H1 (cell line): ENCODE results near the gene GDPD5. TPM values are rescaled to one million over a fixed set of nuclear protein-coding genes. Genes with fewer than 3 reads are reported as not detected.

Experiments
- CTCF ChIA-PET: fragments of 300-600 bp; sonication (Branson Sonifier 250); formaldehyde crosslinking; loops from one replicate; lab custom pipeline; 2021; ENCODE audit not compliant: partially characterized antibody; lab: Charles Lee
- POLR2A ChIA-PET: fragments of 300-600 bp; sonication (Branson Sonifier 250); formaldehyde crosslinking; loops from one replicate; lab custom pipeline; 2021; ENCODE audit warnings: inconsistent platforms; ENCODE audit not compliant: partially characterized antibody; lab: Charles Lee
- DNase-seq, 2 experiments: peaks; one replicate each; pipeline versions ENCODE4 v3.0.0 to v3.0.0-alpha.2; 2010 to 2022; ENCODE audit warnings: low spot score in 2 of 2, low read depth in 1 of 2, mixed read lengths in 1 of 2
- FAIRE-seq: peaks from 2 replicates; lab custom pipeline; 2011; peaks lifted over from hg19 to GRCh38; lab: Jason Lieb, UNC
- H2AFZ ChIP-seq: 2 replicates; pipeline ENCODE4 v1.8.1; 2012; ENCODE audit warnings: low read length, inconsistent platforms
- H2AK5ac ChIP-seq: 2 replicates; pipeline ENCODE4 v1.6.1; 2013; ENCODE audit warnings: low read depth, low read length
- H2BK120ac ChIP-seq: replicated peaks from 2 replicates; pipeline ENCODE3; 2013; ENCODE audit warnings: low read depth, low read length, inconsistent platforms
- H2BK12ac ChIP-seq: 2 replicates; pipeline ENCODE4 v1.6.1; 2013; ENCODE audit warnings: low read depth, low read length
- H2BK15ac ChIP-seq: 2 replicates; pipeline ENCODE4 v1.6.1; 2013; ENCODE audit warnings: low read length
- H2BK20ac ChIP-seq: 2 replicates; pipeline ENCODE4 v1.6.1; 2013; ENCODE audit warnings: low read length
- H2BK5ac ChIP-seq: 2 replicates; pipeline ENCODE4 v1.6.1; 2013; ENCODE audit warnings: low read depth, low read length
- H3K14ac ChIP-seq: 2 replicates; pipeline ENCODE4 v1.6.1; 2013; ENCODE audit warnings: inconsistent platforms; ENCODE audit not compliant: insufficient read length
- H3K18ac ChIP-seq: 2 replicates; pipeline ENCODE4 v1.6.1; 2013; ENCODE audit warnings: low read length; ENCODE audit errors: extremely low read depth
- H3K23ac ChIP-seq: 2 replicates; pipeline ENCODE4 v1.6.1; 2013; ENCODE audit warnings: inconsistent platforms; ENCODE audit not compliant: insufficient read length
- H3K23me2 ChIP-seq: 2 replicates; pipeline ENCODE4 v1.6.1; 2013; ENCODE audit warnings: low read depth, low read length
- H3K27ac ChIP-seq: 2 replicates; pipeline ENCODE4 v1.6.1; 2011; ENCODE audit warnings: low read depth, low read length, inconsistent platforms
- H3K27me3 ChIP-seq, 4 experiments: replicated peaks in 1 of 4; 1 replicate in 1 of 4; 2 replicates in 3 of 4; pipeline versions ENCODE4 v1.6.1 to v1.8.1; 2011 to 2013; ENCODE audit warnings: low read length in 3 of 4, mild to moderate bottlenecking in 3 of 4, inconsistent platforms in 2 of 4, mixed read lengths in 2 of 4, moderate library complexity in 1 of 4; ENCODE audit not compliant: control insufficient read depth in 3 of 4, insufficient read depth in 3 of 4; ENCODE audit errors: extremely low read depth in 1 of 4
- H3K36me3 ChIP-seq, 4 experiments: 2 replicates each; pipeline versions ENCODE4 v1.6.1 to v1.8.1; 2011 to 2013; ENCODE audit warnings: mild to moderate bottlenecking in 4 of 4, low read length in 3 of 4, moderate library complexity in 2 of 4, control low read depth in 1 of 4, inconsistent platforms in 1 of 4; ENCODE audit not compliant: insufficient read depth in 4 of 4, control insufficient read depth in 2 of 4
- H3K4ac ChIP-seq: replicated peaks from 2 replicates; pipeline ENCODE3; 2013; ENCODE audit warnings: low read length, low read depth, mixed read lengths, inconsistent platforms; ENCODE audit not compliant: insufficient read length
- H3K4me1 ChIP-seq, 4 experiments: replicated peaks in 1 of 4; 1 replicate in 1 of 4; 2 replicates in 3 of 4; pipeline versions ENCODE4 v1.6.1 to v1.8.1; 2011 to 2013; ENCODE audit warnings: low read length in 3 of 4, inconsistent platforms in 2 of 4, mixed read lengths in 1 of 4; ENCODE audit not compliant: insufficient read depth in 4 of 4, control insufficient read depth in 3 of 4
- H3K4me2 ChIP-seq, 2 experiments: 2 replicates each; pipeline versions ENCODE4 v1.6.1 to v1.8.1; 2011 to 2013; ENCODE audit warnings: low read depth in 2 of 2, low read length in 2 of 2, control low read depth in 1 of 2, inconsistent platforms in 1 of 2, mild to moderate bottlenecking in 1 of 2; ENCODE audit not compliant: insufficient read depth in 1 of 2
- H3K4me3 ChIP-seq, 4 experiments: fragments of 200-600, 300-600 bp in 1 of 4; sonication (generic), shearing (Covaris generic), sonication (Bioruptor Twin) in 1 of 4; 2 replicates each; pipeline versions ENCODE4 v1.5.1 to v1.8.1; 2011 to 2016; ENCODE audit warnings: low read length in 4 of 4, low read depth in 3 of 4, control low read depth in 2 of 4, inconsistent platforms in 2 of 4, mild to moderate bottlenecking in 2 of 4, mixed read lengths in 1 of 4, moderate library complexity in 1 of 4; ENCODE audit not compliant: insufficient read depth in 2 of 4; ENCODE audit errors: extremely low read depth in 1 of 4
- H3K56ac ChIP-seq: replicated peaks from 2 replicates; pipeline ENCODE3; 2013; ENCODE audit warnings: low read depth, mild to moderate bottlenecking, mixed read lengths, low read length, inconsistent platforms; ENCODE audit not compliant: insufficient read length
- H3K79me1 ChIP-seq: 2 replicates; pipeline ENCODE4 v1.6.1; 2013; ENCODE audit warnings: low read depth, low read length, control low read depth
- H3K79me2 ChIP-seq, 2 experiments: 2 replicates each; pipeline versions ENCODE4 v1.6.1 to v1.8.1; 2012 to 2013; ENCODE audit warnings: low read length in 2 of 2, mild to moderate bottlenecking in 2 of 2, inconsistent platforms in 1 of 2; ENCODE audit not compliant: insufficient read depth in 2 of 2, control insufficient read depth in 1 of 2
- H3K9ac ChIP-seq, 4 experiments: replicated peaks in 1 of 4; 1 replicate in 1 of 4; 2 replicates in 3 of 4; pipeline versions ENCODE4 v1.6.1 to v1.8.1; 2011 to 2013; ENCODE audit warnings: low read depth in 3 of 4, low read length in 3 of 4, control low read depth in 2 of 4, mild to moderate bottlenecking in 2 of 4, moderate library complexity in 2 of 4, inconsistent platforms in 1 of 4; ENCODE audit errors: extremely low read depth in 1 of 4
- H3K9me3 ChIP-seq, 2 experiments: 2 replicates each; pipeline versions ENCODE4 v1.6.1 to v1.8.1; 2012 to 2013; ENCODE audit warnings: mild to moderate bottlenecking in 2 of 2, moderate library complexity in 2 of 2, control low read depth in 1 of 2, inconsistent platforms in 1 of 2, low read depth in 1 of 2, low read length in 1 of 2, mixed read lengths in 1 of 2; ENCODE audit not compliant: insufficient read depth in 2 of 2
- H4K20me1 ChIP-seq, 2 experiments: replicated peaks in 1 of 2; 2 replicates each; pipeline versions ENCODE3 to v1.8.1; 2011 to 2013; ENCODE audit warnings: inconsistent platforms in 2 of 2, low read length in 2 of 2, mild to moderate bottlenecking in 1 of 2; ENCODE audit not compliant: insufficient read depth in 2 of 2, control insufficient read depth in 1 of 2
- H4K5ac ChIP-seq: 2 replicates; pipeline ENCODE4 v1.6.1; 2013; ENCODE audit warnings: low read length, low read depth, mixed read lengths, inconsistent platforms; ENCODE audit not compliant: insufficient read length
- H4K8ac ChIP-seq: 2 replicates; pipeline ENCODE4 v1.8.0; 2013; ENCODE audit warnings: mild to moderate bottlenecking, moderate library complexity, low read length, inconsistent platforms; ENCODE audit not compliant: insufficient read depth; ENCODE audit errors: extremely low read depth
- H4K91ac ChIP-seq: replicated peaks from 2 replicates; pipeline ENCODE3; 2013; ENCODE audit warnings: low read length, mixed read lengths, inconsistent platforms; ENCODE audit not compliant: insufficient read length
- RNF2 ChIP-seq: fragments of 200-900, 300-1000 bp; sonication (generic); IDR thresholded peaks from 2 replicates; pipeline ENCODE4 v1.7.1; 2016; ENCODE audit warnings: borderline replicate concordance, low read depth, mild to moderate bottlenecking, antibody characterized with exemption, low read length; ENCODE audit not compliant: poor library complexity, severe bottlenecking; ENCODE audit errors: missing control alignments
- WGBS, 2 experiments: shearing (Covaris generic) in 1 of 2; methylation state at CpG; one replicate each; pipeline versions ENCODE4 v1.1.6 to v1.1.7; 2013 to 2015; ENCODE audit warnings: low lambda C conversion rate in 2 of 2, mixed read lengths in 2 of 2, inconsistent platforms in 1 of 2, low coverage in 1 of 2, missing lambda C conversion rate in 1 of 2; ENCODE audit not compliant: insufficient replicate concordance in 2 of 2, insufficient coverage in 1 of 2, insufficient read length in 1 of 2; ENCODE audit errors: extremely low coverage in 1 of 2, missing lambda C conversion rate in 1 of 2; 5-methylcytosine and 5-hydroxymethylcytosine counted together
- polyA plus RNA-seq, 7 experiments: library from polyadenylated mRNA; depleted of rRNA in 3 of 7; stranded (reverse) in 5 of 7; unstranded in 2 of 7; fragments of >200 nt in 5 of 7; fragments of 200-250 nt in 2 of 7; gene quantifications; 1 replicate in 5 of 7; 2 replicates in 1 of 7; 4 replicates in 1 of 7; pipeline versions ENCODE4 v1.2.1 to v1.2.3, GENCODE V29; 2011 to 2013; ENCODE audit warnings: missing spikeins in 2 of 7, mixed read lengths in 2 of 7
- total RNA-seq: library from RNA; stranded (reverse); fragmentation: NEBNext Ultra II Directional; extraction: Animal tissue kit (Norgen Biotek cat#: 25700); gene quantifications from 2 replicates; pipeline ENCODE4 v1.2.1, GENCODE V29; 2021

GDPD5 gene
- total and polyA plus RNA-seq, 2 of the 8 experiments (the other 6 are each of a cell fraction or from before 2014, with no cell fraction given), result 7.8 to 8.6 TPM

- Histone ChIP-seq H3K23me2 (peaks cover 12% of the 10 kb centered on the region), H4K8ac (no peak overlapping the region), H3K79me1 (0 out of 2 replicates have a peak, but pooled peaks cover 3% of the 10 kb centered on the region), H2AFZ (no peak overlapping the region), H3K14ac (no peak overlapping the region), H3K27ac (no peak overlapping the region), H3K9ac (no peak overlapping the region), H3K56ac (no peak overlapping the region), H4K91ac (peak overlapping the region; percentile 12), H3K4me2 (peak overlapping the region in 1 of 2 experiments; percentile 82; a peak in 1 of 4 replicates), H2BK5ac (0 out of 2 replicates have a peak overlapping the region, but pooled peaks have one; percentile 13), H3K23ac (no peak overlapping the region), H3K36me3 (peaks cover 0 to 5% (median 0%) of the 10 kb centered on the region in 4 experiments; a peak in 1 of 8 replicates), H3K27me3 (no peaks in the 10 kb centered on the region), H3K4me1 (peaks cover 10 to 49% (median 38%) of the 10 kb centered on the region in 4 experiments), H3K4me3 (no peak overlapping the region), H4K20me1 (peaks cover 4% of the 10 kb centered on the region in 2 experiments), H2BK15ac (no peak overlapping the region; the same call in 1 of the 2 replicates), H3K79me2 (peaks cover 8 to 39% of the 10 kb centered on the region in 2 experiments), H2BK120ac (no peak overlapping the region), H2AK5ac (no peak overlapping the region; the same call in 1 of the 2 replicates), H3K18ac (no peak overlapping the region), H3K9me3 (no peaks in the 10 kb centered on the region), H2BK20ac (peak overlapping the region; percentile 62; the same call in 1 of the 2 replicates), H4K5ac (no peak overlapping the region), H2BK12ac (peak overlapping the region; percentile 56; the same call in 1 of the 2 replicates), H3K4ac (peak overlapping the region; percentile 28)
- no peak for TF ChIP-seq RNF2
- POLR2A ChIA-PET, result interaction anchor here (0.9 to 35.1 kb wide), 7 partner anchors 2 to 160 kb away, joined by 3 to 1120 read pairs (median 10); partner anchors contain the start of gene SERPINH1
- FAIRE-seq (no peak), DNase-seq (no peak)
- CTCF ChIA-PET, result interaction anchor here (0.9 to 16.9 kb wide), 11 partner anchors 10 to 127 kb away, joined by 3 to 344 read pairs (median 7); no protein-coding TSS in a partner anchor
- WGBS, 2 experiments, result 94% methylated on average over 1 of the region's 1 CpG; no CpG with 5 or more reads in 1 of the 2 experiments
Measured at GRCh38 chr11:75560644-75561043, 34.9 kb upstream of the GDPD5 start.
